Gastrocnemius medialis (tissue), 4 donors: Measurements from ENCODE around the gene ZNF524. TPM values are rescaled to one million over a fixed set of nuclear protein-coding genes. Genes with fewer than 3 reads are reported as not detected.
A peak's percentile ranks its signal among the peaks of the same experiment; 100 is the strongest.

Experiments used
- ATAC-seq, 2 donors: fragments of 150-250 bp; one replicate each; pipeline ENCODE4 v1.9.1; 2016
- DNase-seq, 2 donors: peaks; one replicate each; pipeline ENCODE4 v3.0.0-alpha.2; 2019
- H3K27ac ChIP-seq, 4 donors: fragments of 200-600 bp; sonication (generic); 1 replicate in 1 of 4; 2 replicates in 3 of 4; pipeline ENCODE4 v1.5.1; 2016 to 2018; ENCODE audit warnings: mild to moderate bottlenecking in 2 of 4, moderate library complexity in 1 of 4
- H3K27me3 ChIP-seq, 3 donors: fragments of 200-600 bp; sonication (generic) in 2 of 3; 1 replicate in 1 of 3; 2 replicates in 2 of 3; pipeline versions ENCODE4 v1.5.1 to v1.6.0; 2016 to 2019; ENCODE audit warnings: mild to moderate bottlenecking in 1 of 3, moderate library complexity in 1 of 3
- H3K36me3 ChIP-seq, 2 donors: fragments of 200-600 bp; sonication (generic) in 1 of 2; one replicate each; pipeline ENCODE4 v1.5.1; 2017 to 2018
- H3K4me1 ChIP-seq, 2 donors: fragments of 200-600 bp; sonication (generic) in 1 of 2; one replicate each; pipeline ENCODE4 v1.5.1; 2016 to 2017; ENCODE audit warnings: mild to moderate bottlenecking in 2 of 2
- H3K4me3 ChIP-seq, 4 donors: fragments of 200-600 bp; sonication (generic) in 3 of 4; 1 replicate in 1 of 4; 2 replicates in 3 of 4; pipeline ENCODE4 v1.5.1; 2016 to 2019; ENCODE audit warnings: mild to moderate bottlenecking in 2 of 4
- H3K9me3 ChIP-seq, 3 donors: fragments of 200-600 bp; sonication (generic) in 2 of 3; 1 replicate in 1 of 3; 2 replicates in 2 of 3; pipeline ENCODE4 v1.5.1; 2016 to 2019
- POLR2A ChIP-seq, 2 donors: fragments of 450-650 bp; IDR thresholded peaks; one replicate each; pipeline ENCODE4 v1.6.1; 2017; ENCODE audit warnings: antibody characterized with exemption in 2 of 2, mild to moderate bottlenecking in 2 of 2, moderate library complexity in 2 of 2
- in situ Hi-C, 4 donors: fragments of 200-750 bp; cut with MboI; loops; one replicate each; pipeline versions ENCODE4 v1.15.0 to v1.8.0; 2017; ENCODE audit warnings: low sequenced_read_pairs in 4 of 4
- intact Hi-C: fragments of 100-400 bp; cut with DNase I; formaldehyde crosslinking; loops from one replicate; pipeline ENCODE4 v1.15.1; 2023; ENCODE audit warnings: low total_unique reads
- total RNA-seq, 4 donors: library from RNA; depleted of rRNA; stranded (reverse); fragments of >200 nt; gene quantifications; one replicate each; pipeline versions ENCODE4 v1.1.0 to v1.2.3, GENCODE V29; 2016
- TF ChIP-seq, protein P1 (sequence below), 5 experiments: fragments of 450-650 bp in 3 of 5; fragments of 200-600 bp in 2 of 5; sonication (generic) in 2 of 5; IDR thresholded peaks in 4 of 5; conservative IDR thresholded peaks in 1 of 5; 1 replicate in 4 of 5; 2 replicates in 1 of 5; pipeline ENCODE4 v1.5.1; 2016 to 2019; ENCODE audit warnings: antibody characterized with exemption in 5 of 5, mild to moderate bottlenecking in 3 of 5, moderate library complexity in 3 of 5

The ZNF524 gene
- total RNA-seq, 4 donors from 2014 or later: 35.6 to 61.7 (median 47.0) TPM

DNA sequence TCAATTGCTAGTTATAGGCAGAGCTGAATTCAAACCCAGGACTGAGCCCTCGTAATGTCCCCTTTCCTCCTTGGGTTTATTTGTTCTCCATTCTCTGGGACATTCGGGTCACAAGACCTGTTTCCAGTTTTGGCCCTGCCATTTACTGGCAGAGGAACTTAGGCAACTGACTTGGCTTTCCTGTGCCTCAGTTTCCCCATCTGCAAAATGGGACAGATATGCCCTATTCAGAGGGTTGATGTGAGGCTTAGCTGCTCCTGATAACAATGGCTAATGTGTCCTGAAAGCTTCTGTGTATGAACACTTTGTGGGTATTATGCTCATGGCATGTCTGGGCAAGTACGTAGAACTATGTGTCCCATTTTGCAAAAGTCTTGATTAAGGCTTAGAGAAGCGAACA, 996 bp downstream of the ZNF524 start:
- no peak for DNase-seq
- intact Hi-C loops: loop anchor here (2.0 to 10.0 kb wide), 2 partner anchors 262 to 1396 kb away; partner anchors contain the start of genes KMT5C and RPS9
- Histone ChIP-seq H3K9me3 (no peaks in the 10 kb centered on the region), H3K27ac (peak overlapping the region; percentile 97 to 100 (median 98)), H3K4me1 (peaks cover 16 to 17% of the 10 kb centered on the region in 2 donors), H3K27me3 (no peaks in the 10 kb centered on the region), H3K36me3 (peaks cover 0 to 4% of the 10 kb centered on the region in 2 donors), H3K4me3 (peak overlapping the region; percentile 75 to 95 (median 86))
- ATAC-seq: no peak
- TF ChIP-seq, protein P1, sequence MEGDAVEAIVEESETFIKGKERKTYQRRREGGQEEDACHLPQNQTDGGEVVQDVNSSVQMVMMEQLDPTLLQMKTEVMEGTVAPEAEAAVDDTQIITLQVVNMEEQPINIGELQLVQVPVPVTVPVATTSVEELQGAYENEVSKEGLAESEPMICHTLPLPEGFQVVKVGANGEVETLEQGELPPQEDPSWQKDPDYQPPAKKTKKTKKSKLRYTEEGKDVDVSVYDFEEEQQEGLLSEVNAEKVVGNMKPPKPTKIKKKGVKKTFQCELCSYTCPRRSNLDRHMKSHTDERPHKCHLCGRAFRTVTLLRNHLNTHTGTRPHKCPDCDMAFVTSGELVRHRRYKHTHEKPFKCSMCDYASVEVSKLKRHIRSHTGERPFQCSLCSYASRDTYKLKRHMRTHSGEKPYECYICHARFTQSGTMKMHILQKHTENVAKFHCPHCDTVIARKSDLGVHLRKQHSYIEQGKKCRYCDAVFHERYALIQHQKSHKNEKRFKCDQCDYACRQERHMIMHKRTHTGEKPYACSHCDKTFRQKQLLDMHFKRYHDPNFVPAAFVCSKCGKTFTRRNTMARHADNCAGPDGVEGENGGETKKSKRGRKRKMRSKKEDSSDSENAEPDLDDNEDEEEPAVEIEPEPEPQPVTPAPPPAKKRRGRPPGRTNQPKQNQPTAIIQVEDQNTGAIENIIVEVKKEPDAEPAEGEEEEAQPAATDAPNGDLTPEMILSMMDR (IDR thresholded peaks at IDR 0.05 in 4 of 5, conservative IDR thresholded peaks at IDR 0.05 in 1 of 5): no peak
- no peak for TF ChIP-seq POLR2A (IDR thresholded peaks at IDR 0.05)
- in situ Hi-C loops: no loop called here

DNA sequence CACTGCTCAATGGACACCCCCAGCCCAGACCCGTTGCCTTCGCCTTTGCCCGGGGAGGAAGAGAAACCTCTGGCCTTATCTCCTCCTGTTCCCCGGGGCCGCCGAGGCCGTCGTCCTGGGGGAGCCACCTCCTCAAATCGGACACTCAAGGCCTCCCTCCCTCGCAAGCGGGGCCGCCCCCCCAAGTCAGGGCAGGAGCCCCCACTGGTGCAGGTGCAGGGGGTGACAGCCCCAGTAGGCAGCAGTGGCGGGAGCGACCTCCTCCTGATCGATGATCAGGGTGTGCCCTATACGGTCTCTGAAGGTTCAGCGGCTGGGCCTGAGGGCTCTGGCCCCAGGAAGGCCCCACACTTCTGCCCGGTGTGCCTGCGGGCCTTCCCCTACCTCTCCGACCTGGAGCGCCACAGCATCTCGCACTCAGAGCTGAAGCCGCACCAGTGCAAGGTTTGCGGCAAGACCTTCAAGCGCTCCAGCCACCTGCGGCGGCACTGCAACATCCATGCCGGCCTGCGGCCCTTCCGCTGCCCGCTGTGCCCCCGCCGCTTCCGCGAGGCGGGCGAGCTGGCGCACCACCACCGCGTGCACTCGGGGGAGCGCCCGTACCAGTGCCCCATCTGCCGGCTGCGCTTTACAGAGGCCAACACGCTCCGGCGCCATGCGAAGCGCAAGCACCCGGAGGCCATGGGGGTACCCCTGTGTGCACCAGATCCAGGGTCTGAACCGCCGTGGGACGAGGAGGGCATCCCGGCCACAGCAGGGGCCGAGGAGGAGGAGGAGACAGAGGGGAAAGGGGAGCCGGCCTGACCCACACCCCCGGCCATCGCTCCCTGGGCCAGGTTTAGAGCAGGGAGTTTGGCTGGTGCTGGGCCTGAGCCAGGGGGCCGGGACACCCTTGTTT, 2.3 kb downstream of the ZNF524 start:
- H3K4me1 ChIP-seq: peaks cover 27 to 28% of the 10 kb centered on the region in 2 donors

DNA sequence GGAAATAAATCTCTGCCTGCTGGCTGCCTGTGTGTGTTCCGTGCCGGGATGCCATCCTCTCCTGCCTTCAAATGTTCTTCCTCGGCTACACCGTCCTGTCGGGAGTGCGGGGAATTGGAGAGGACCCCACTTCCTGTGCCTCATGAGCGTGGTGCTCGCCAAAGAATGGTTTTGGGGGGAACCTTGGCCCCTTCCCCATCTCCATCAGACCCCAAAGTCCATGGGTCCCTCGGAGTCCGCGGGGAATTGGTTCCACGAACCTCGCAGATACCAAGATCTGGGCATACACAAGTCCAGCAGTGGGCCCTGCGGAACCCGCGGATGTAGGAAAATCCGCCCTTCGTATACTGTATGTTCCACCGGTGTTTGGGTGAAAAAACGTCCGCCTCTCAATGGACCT, 3.0 kb downstream of the ZNF524 start:
- in situ Hi-C loops: no loop called here
- Histone ChIP-seq H3K36me3 (no peaks in the 10 kb centered on the region), H3K4me3 (no peak overlapping the region), H3K27ac (peak overlapping the region in 2 of 4 donors; percentile 28 to 99), H3K27me3 (no peaks in the 10 kb centered on the region), H3K4me1 (peaks cover 27 to 34% of the 10 kb centered on the region in 2 donors), H3K9me3 (no peaks in the 10 kb centered on the region)
- ATAC-seq (no peak), DNase-seq (no peak)
- intact Hi-C loops: loop anchor here (10.0 kb wide), 1 partner anchor 1398 kb away; the partner anchor contains the start of gene RPS9
- no peak for TF ChIP-seq POLR2A (IDR thresholded peaks at IDR 0.05)
- TF ChIP-seq, protein P1 (IDR thresholded peaks at IDR 0.05 in 4 of 5, conservative IDR thresholded peaks at IDR 0.05 in 1 of 5): no peak

More for the DNA sequence above, 2.3 kb downstream of the ZNF524 start:
- Histone ChIP-seq H3K36me3 (no peaks in the 10 kb centered on the region), H3K27ac (peak overlapping the region; percentile 97 to 100 (median 98)), H3K9me3 (no peaks in the 10 kb centered on the region), H3K4me3 (no peak overlapping the region), H3K27me3 (no peaks in the 10 kb centered on the region)
- intact Hi-C loops: loop anchor here (10.0 kb wide), 1 partner anchor 1398 kb away; the partner anchor contains the start of gene RPS9
- no peak for TF ChIP-seq POLR2A (IDR thresholded peaks at IDR 0.05)
- TF ChIP-seq, protein P1 (IDR thresholded peaks at IDR 0.05 in 4 of 5, conservative IDR thresholded peaks at IDR 0.05 in 1 of 5): no peak
- in situ Hi-C loops: no loop called here
- DNase-seq: no peak
- no peak for ATAC-seq

DNA sequence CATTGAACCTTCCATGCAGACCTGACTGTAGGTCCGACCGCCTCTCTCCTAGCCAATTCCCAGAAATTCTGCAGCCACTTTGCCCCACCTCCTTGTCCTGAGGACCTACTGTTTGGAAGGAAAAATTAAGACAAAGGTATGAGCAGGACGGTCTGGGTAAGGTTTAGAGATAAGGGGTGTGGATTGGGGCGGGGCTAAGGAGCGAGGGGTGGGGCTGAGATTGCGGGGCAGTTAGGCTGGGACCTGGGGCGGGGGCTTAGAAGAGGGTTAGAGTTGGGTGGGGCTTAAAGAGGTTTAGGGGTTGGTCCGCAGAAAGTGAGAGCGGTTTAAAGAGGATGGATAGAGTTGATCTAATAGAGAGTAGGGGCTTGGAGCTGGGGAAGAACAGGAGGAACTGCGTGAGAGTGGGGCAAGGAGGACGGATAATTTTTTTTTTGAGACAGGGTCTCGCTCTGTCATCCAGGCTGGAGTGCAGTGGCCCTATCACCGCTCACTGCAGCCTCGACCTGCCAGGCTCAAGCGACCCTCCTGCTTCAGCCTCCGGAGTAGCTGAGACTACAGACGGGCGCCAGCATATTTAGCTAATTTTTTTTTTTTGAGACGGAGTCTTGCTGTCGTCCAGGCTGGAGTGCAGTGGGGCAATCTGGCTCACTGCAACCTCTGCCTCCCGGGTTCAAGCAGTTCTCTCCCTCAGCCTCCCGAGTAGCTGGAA, 3.6 kb downstream of the ZNF524 start:
- H3K36me3 ChIP-seq: no peaks in the 10 kb centered on the region
- ATAC-seq: no peak
- no peaks in the 10 kb centered on the region for H3K9me3 ChIP-seq
- intact Hi-C loops (loop anchor here (2.0 to 10.0 kb wide), 2 partner anchors 57 to 1399 kb away; partner anchors contain the start of gene RPS9), in situ Hi-C loops (no loop called here)
- H3K4me1 ChIP-seq: peaks cover 27 to 34% of the 10 kb centered on the region in 2 donors
- no peak for TF ChIP-seq POLR2A (IDR thresholded peaks at IDR 0.05)
- TF ChIP-seq, protein P1 (IDR thresholded peaks at IDR 0.05 in 4 of 5, conservative IDR thresholded peaks at IDR 0.05 in 1 of 5): no peak
- no peak for DNase-seq
- no peaks in the 10 kb centered on the region for H3K27me3 ChIP-seq
- peak overlapping the region in 1 of 4 donors; percentile 84 for H3K4me3 ChIP-seq
- peak overlapping the region; percentile 91 to 99 (median 94) for H3K27ac ChIP-seq
